ENCODE results near the gene SLAMF9.

Gene SLAMF9

DNA sequence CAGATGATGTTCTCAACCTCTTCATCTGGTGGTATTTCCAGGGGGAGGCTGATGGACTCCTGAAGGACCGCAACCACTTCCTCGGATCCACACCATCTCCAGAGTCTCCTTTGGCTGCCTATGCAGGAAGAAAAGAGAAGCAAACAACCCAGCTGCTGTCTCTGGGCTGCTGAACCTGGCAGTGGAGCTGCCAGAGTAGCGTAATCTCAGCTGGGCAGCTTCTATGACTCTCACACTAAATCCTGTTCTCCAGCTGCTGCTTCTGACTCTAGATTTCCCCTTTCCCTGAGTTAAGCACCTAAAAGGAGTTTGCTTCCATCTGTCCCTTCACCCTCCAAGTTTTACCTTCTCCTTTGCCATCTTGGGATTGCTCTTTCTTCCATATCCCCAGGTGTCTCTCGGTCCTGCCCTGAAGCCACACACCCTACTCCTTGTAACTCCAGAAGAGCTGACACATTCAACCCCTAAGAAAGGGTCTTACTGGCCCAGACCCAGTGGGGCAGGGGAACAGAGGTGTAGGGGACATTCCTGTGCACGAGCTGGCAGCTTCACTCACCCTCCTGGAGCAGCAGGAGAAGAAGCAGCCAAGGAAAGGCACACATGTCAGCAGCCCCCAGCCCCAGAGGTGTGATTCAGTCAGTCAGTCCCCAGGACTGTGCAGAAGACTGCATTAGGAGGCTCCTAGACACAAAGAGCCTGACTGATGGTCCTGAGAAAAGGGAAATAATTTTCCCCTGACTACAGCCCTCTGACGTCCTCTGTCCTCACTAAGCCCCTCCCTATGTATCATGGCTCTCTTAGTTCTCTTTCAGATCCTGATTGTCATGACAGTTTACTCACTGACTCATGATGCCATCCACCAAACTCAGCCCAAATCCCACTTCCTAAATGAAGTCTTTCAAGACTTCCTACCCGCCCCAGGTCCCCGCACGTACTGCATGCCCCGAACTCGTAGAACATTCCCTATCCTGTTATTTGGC, at the start of gene SLAMF9:
Gene SLAMF9, minus strand, starts transcription at position 702 of the 980 bp plus-strand sequence. Its CDS starts 100 bp downstream, at position 602.
- DNase-seq: no peak

DNA sequence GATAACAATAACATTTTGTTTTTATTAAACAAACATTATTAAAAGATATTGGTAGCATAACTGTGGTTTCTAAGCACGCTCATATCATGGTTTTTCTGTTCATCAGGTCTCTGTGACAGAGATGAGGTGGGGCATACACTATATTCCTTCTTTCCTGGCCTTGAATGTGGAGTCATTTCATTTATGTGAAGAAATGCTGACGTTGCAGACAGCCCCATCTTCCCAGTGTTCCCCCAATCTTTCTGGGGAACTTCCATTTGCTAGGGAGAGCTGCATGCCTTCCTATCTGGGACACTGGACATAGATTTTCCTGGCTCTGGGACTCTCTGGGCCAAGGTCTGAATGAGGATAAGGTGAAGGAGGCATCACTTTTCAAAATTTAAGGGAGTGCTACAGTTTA, 47.4 kb upstream of the SLAMF9 start:
- no peak for DNase-seq

DNA sequence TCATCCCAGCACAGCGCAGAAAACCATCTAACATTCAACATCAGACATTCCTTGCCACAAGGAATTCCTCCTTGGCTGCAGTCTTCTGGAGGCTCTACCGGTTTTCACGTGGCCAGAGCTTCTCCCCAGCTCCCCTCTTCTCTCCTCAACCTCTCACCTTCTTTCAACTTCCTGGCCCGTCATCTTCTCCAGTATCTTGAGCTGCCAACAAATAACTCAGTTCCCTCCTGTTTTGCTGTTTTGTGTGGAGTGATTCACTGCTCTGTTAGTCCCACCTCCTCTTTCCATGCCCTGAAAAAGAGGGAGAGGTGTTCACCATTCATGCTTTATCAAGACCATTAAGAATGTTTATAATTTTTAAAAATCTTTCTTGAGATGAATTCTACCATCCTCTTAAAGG, 45.2 kb upstream of the SLAMF9 start:
- DNase-seq: no peak

DNA sequence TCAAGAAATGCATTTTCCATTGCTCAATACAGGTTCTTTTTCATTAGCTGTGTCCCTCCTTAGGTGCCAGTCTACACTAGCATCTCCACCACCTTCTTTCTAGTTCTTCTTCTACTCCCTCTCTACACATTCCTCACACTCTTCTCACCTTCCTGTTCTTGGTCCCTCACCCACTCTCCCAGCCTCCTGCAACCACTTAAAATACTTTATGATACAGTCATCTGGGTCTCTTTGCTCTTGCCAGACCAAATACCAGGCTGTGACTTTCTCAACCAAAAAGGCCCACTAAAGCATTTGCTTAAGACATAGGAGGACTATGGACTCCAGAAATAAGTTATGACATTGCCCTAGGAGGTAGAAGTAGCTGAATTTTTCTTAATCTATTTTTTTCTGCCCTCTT, 42.6 kb upstream of the SLAMF9 start:
- DNase-seq: no peak

DNA sequence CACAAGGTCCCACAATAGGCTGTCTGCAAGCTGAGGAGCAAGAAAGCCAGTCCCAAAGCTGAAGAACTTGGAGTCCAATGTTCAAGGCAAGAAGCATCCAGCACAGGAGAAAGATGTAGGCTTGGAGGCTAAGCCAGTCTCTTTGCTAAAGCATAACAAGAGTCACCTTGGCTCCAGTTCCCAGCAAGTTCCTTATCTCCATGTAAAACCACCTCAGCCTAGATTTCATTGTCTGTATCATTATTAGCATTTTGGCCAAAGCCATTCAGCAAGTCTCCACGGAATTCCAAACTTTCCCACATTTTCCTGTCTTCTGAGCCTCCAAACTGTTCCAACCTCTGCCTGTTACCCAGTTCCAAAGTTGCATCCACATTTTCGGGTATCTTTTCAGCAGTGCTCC, 40.9 kb upstream of the SLAMF9 start:
- DNase-seq: no peak

GRCh38 chr1:159993911-159994310, 39.9 kb upstream of the SLAMF9 start:
- no peak for DNase-seq

DNA sequence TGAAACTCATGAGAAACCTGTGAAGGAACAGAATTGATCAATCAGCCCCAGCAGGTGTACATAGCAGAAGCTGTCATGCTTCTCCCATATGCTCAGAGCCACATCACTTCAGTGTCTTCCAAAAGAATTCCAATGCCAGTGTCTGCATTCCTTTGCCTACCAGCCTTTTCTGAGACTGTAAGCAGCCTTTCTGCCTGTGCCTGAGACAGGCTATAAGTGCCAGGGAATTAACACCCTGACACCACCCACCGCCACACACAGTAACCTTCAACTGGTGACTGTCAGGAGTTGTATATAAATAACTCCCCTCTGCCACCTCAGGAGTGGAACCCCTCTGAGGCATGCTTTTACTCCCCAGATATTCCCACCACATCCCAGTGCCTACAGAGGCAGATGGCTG, 38.1 kb upstream of the SLAMF9 start:
- DNase-seq: no peak

- no peak for DNase-seq
These were observed 37.5 kb upstream of the SLAMF9 start for GRCh38 chr1:159991513-159991912.

DNA sequence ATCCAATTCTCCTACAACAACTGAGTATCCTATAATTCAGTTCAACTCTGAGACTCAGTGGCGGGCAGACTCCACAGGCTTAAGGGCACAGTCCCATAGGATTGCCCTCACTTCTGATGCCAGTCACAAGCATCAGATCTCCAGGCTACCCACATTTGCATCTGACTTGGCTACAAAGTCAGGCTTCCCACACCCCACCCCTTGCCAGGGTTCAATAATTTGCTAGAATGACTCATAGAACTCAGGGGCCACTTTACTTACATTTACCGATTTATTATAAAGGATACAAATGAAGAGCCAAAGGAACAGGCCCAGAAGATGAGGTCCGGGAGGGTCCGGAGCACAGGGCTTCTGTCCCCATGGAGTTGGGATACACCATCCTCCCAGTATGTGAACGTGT, 36.0 kb upstream of the SLAMF9 start:
- DNase-seq: no peak

DNA sequence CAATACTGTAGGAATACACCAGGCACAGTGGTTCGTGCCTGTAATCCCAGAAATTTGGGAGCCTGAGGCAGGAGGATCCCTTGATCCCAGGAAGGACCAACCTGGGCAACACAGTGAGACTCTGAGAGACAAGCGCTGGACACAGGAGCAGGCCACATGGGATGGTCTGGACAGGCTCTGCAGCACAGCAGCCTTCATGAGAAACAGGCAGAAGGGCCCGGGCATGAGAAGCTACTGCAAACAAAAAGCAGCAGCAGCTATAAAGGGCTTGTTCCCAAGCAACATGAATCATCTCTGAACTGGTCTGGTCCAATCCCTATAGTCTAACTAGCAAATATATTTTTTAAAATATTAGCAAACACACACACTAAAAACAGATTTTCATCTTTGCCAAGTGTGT, 35.5 kb upstream of the SLAMF9 start:
- DNase-seq: no peak

DNA sequence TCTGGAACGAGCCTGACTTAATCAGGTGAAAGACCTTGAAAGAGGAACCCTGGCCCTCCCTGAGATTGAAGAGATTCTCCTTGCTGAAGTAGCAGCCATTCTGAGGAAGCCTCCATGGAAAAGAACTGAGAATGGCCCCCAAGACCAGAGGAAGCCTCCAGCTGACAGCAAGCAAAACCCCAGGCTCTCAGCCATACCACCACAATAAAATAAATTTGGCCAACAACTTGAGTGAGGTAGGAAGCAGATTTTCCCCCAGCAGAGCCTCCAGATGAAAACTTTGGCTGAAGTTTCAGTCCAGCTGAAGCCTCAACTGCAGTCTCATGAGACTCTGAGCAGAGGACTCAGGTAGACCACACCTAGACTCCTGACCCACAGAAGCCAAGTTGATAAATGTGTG, 34.0 kb upstream of the SLAMF9 start:
- DNase-seq: no peak

DNA sequence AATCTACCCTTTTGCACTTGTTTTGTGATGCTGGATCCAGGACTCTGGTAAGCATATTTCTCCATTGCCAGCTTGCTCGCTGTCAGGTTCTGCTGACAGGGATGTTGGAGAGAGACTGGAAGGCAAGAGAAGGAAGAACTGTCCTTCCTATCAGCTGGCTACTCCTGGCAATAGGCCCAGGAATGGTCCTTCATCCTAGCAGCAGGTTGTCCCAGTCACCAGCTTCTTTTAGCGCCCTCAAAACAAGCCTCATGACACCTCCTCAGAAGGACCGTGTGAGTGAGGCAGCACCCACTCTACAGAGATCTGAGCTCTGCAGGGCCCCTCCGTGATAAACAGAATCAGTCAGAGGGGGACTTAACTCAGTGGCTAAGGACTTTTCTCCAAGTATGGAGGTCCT, 33.1 kb upstream of the SLAMF9 start:
- no peak for DNase-seq

- no peak for DNase-seq
These were observed 32.5 kb upstream of the SLAMF9 start for GRCh38 chr1:159986531-159986930.

DNA sequence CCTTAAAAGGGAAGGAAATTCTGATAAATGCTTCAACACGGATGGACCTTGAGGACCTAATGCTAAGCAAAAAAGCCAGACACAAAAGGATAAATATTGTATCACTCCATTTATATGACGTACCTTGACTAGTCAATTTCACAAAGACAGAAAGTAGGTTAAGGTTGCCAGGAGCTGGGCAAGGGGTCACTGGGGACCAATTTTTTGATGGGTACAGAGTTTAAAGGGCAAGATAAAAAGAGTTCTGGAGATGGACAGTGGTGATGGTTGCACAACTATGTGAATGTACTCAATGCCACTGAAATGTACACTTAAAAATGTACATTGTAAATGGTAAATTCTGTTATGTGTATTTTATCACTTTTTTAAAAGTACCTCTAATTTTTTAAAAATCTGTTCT, 32.1 kb upstream of the SLAMF9 start:
- no peak for DNase-seq

- no peak for DNase-seq
These were observed 31.4 kb upstream of the SLAMF9 start for GRCh38 chr1:159985473-159985872.

- DNase-seq: no peak
These were observed 29.6 kb upstream of the SLAMF9 start for GRCh38 chr1:159983681-159984080.

DNA sequence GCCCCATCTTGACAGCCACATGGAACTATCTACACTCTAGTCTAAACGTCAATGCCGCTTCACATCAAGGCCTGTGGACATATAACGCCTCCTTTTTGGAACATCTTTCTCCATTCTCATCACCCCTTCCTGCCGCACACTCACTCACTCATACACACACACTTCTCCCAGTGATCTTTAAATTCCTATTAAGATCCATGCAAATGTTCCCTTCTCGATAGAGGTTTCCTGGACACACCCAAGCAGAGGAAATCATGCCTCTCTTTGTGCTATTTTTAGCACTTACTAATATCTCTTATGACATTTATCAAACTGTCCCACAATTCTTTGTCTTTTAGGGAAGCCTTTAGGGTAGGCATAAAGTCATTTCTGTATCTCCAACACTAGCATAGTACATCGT, 28.2 kb upstream of the SLAMF9 start:
- no peak for DNase-seq

DNA sequence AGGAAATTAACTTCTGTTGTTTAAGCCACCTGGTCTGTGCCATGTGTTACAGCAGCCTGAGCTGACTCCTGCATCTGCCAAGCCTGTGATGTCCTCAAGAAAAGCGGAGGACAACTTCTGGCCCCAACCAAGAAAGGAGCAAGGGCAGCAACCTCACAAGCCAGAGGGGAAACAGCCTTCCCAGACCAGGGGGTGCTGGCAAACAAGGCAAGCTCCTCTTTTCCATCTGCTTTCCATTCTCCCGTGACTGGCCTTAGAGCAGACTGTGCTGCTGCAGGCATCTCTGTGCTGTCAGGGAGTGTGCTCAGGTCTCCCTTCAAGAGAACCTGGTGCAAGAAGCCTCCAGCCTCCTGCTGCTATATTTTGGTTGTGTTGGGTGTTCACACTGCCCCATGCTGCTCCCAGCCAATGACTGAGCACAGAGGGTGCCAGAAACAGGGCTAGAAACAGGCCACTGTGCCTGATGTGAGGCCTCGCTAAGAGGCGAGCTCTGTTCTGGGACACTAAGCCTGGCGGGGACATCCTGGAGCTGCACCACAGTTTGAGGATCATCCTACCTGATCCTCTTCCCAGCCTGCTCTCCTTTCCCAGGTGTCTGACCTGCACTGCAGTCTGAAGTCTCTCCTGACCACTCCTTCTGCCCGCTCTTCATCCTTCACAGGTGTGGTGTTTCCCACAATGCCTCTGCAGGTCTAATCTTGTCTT, 27.5 kb upstream of the SLAMF9 start:
- no peak for DNase-seq

DNA sequence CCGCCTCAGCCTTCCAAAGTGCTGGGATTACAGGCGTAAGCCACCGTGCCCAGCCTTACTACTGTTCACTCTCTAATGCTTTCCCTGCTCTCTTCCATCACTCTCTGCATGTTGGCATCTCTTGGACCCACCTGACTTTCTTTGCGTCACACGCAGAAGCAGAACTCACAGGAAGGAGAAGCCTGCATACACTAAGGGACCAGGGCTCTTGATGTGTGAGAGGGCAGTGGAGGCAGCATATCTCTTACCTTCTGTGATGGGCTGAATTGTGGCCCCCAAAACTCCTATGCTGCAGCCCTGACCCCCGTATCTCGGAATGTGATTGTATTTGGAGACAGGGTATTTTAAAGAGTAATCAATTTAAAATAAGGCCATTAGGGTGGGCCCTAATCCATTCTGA, 26.7 kb upstream of the SLAMF9 start:
- no peak for DNase-seq

GRCh38 chr1:159980076-159980475, 26.0 kb upstream of the SLAMF9 start:
- no peak for DNase-seq

DNA sequence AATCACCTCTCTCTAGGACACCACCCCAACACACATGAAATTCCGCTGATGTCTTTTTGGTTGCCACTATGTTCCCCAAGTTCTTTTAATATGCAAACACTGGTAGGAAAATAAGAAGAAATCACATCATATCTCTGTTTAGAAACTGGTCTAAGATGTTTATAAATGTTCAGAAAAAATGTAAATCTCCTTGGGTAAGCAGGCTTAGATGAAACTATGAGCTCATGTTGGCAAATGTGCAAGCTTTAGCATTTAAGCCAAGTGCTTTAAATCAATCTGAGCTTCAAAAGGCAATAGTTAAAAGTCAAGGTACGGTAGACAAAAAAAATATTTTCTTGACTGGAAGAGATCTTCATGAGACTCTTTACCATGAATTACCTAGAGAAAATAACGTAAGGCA, 25.2 kb upstream of the SLAMF9 start:
- DNase-seq: no peak

- DNase-seq: no peak
These were observed 24.0 kb upstream of the SLAMF9 start for GRCh38 chr1:159978107-159978398.

DNA sequence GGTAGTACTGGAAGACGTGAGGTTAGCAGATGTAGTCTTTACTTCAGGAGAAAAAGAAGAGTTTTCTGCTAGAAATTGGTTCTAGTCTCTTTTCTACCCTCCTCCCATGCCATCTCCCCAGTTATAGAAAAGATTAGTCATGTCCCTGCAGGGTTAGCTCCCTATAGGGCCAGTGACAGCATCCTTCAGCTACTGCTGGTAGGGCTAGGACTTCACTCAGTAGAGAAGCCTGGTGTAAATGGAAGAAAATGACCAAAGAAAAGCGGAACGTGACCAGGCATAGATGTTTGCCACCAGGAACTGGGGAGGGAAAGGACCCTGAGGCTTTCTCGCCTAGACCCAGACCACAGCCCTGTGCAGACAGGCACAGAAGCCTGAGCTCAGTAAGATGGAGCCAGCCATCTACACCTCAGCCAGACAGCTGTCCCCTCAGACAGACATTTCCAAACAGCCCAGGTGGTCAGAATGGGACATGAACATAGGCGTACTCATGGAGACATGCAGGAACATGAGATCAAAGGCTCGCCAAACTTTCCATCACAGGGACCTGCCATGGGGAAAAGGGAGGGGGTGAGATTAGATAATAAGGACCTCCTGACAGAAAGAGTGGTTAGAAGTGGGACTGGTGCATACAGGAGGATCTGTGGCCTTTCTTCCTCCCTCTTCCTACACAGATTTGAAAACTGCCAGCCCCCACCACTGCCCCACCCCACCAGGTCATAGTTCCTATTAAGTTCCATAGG, 23.5 kb upstream of the SLAMF9 start:
- no peak for DNase-seq
